GM19043 (cell line): ENCODE data around the gene IFI27L2.
A peak's percentile ranks its signal among the peaks of the same experiment; 100 is the strongest.
"Not testable (repeated sequence)": the region's sequence is repeated elsewhere in the genome, so short reads cannot be mapped to it uniquely, and the experiment has no call there.

Experiments
- ATAC-seq: cut with Tn5 transposase; IDR thresholded peaks from one replicate; pipeline ENCODE4 v1.9.1; 2021; ENCODE audit warnings: low read depth; ENCODE audit not compliant: unreplicated experiment

Gene IFI27L2, protein sequence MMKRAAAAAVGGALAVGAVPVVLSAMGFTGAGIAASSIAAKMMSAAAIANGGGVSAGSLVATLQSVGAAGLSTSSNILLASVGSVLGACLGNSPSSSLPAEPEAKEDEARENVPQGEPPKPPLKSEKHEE

DNA sequence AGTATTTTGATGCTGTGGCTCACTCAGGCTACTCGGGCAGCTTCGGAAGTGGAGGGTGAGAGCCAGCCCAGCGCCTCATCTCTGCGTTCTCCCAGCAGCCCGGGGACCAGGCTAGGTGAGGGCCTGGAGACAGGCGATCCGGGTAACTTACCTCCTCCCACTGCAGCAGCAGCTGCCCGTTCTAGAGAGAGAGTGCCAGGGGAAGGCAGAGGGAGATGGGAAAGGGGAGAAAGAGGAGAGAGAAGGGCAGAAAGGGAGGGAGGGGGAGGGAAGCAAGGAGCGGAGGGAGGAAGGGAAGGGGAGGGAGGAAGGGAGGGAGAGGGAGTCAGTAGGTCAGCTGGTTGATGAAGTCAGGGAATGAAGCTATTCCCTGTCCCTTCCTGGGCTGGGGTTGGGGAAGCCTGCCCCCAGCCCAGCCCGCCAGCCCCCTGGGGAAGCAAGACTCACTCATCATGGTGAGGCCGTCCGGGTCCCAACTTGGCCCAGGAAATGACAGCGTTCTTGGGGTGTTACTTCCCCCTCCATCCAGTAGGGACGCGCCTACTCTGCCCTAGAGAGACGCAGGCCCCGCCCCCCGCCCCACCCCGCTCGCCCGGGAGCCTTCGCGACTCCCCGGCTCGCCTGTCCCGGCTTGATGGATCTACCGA lies at the start of gene IFI27L2:
Gene IFI27L2 (minus strand): TSS at position 494 of the 647 bp plus-strand sequence. CDS start 40 bp downstream, at position 454.
- peak; percentile 81 for ATAC-seq

DNA sequence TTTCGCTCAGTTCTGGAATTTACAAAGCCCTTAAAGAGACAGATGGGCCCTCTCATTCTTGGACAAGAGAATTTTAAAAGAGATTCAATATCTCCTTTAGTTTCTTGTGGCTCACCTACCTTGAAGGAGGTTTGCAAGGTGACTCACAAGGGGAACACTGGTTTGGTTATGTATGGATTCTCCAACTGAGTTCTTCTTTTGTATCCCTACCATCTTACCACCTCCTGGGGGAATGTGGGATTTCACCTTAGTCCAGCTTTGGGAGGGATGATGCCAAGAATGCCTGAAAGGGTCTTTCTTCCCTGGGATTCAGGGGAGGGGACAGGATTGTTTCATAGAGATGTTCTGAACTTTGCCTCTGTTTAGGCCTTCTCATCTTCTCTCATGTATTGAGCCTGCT lies 48.4 kb upstream of the IFI27L2 start:
- ATAC-seq = no peak

DNA sequence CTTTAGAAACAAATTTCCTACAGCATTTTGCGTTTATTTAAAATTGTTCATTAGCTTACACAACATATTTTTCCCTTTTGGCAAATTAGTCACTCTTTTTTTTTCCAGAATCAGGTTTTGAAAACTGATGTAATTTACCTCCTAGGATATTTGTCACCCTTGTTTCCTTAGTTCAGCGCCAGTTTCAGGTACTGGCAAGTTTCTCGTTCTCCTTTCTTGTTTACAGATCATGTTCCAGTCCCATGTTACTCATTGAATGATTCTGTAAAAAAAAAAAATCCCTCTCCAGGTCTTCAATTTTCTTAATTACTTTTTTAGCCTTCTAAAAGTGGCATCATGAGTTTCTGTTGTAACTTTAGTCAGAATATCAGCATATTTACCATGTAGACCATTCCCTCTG lies 47.4 kb upstream of the IFI27L2 start:
- no peak for ATAC-seq

DNA sequence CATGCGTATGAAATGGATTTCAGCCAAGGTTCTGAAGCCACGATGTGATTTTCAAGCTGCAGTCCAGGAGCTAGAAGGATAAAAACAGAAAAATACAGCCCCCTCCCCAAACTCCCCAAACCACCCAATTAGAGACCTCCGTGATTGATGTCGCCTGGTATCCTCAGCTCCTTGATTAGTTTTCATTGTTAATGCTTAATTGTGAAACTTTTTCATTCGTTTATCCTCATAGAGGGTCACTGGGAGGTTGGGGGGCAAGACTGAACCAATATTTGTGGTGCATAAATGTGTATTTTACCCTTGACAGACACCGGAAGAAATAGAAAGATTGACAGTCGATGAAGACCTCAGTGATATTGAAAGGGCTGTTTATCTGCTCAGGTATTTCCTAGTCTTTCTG lies 46.3 kb upstream of the IFI27L2 start:
- ATAC-seq = no peak

DNA sequence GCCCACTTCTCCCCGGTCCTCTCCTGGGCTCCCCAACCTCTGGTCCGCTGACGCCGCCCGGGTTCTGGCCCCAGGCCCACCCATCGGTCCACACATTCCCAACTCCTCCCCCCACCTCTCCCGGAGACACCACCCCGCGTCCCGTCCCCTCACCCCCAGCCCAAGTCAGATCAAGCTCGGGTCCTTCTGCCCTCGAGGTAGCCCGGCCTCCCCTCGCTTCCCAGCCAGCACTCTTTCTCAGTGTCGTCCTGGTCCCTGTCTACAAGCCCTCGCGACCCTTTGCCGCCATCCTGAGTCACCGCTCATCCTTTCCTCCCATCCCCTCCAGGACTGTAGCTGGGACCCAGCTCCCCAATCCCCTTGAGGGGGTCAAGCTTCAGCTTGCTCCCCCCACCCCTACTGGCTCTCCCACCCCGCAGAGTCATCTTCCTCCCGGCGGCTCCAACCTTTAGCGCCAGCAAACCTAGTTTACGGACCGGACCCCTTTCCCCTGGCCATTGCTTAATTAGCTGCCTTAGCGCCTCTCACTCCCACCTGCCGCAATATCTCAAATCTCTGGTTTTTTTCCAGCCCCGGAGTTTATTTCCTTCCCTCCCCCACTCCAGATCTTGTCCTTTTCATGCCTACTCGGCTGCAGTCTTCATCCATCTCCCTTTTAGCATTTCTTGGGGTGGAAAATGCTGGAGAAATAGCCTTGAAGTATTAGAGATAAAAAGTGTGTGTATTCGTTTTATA lies 45.8 kb upstream of the IFI27L2 start:
- no peak for ATAC-seq

DNA sequence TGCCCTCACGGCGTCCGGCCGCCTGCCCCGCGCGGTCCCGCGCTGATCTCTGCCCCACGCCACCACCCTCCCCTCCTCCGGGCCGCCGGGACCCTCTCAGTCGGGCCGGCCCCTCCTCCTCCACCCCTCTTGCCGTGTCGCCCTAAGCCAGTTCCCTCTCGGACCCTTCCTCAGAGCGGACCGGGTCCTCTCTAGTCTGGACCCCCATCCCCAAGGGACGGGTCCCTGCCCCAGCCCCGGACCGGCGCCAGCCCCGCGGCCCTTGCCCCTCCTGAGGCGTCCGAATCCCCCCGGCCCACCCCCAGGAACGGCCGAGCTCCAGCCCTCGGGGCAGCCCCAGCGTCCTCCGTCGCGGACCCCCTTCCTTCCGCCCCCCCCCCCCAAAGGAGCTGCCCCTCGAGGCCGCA lies 45.2 kb upstream of the IFI27L2 start:
- no peak for ATAC-seq

DNA sequence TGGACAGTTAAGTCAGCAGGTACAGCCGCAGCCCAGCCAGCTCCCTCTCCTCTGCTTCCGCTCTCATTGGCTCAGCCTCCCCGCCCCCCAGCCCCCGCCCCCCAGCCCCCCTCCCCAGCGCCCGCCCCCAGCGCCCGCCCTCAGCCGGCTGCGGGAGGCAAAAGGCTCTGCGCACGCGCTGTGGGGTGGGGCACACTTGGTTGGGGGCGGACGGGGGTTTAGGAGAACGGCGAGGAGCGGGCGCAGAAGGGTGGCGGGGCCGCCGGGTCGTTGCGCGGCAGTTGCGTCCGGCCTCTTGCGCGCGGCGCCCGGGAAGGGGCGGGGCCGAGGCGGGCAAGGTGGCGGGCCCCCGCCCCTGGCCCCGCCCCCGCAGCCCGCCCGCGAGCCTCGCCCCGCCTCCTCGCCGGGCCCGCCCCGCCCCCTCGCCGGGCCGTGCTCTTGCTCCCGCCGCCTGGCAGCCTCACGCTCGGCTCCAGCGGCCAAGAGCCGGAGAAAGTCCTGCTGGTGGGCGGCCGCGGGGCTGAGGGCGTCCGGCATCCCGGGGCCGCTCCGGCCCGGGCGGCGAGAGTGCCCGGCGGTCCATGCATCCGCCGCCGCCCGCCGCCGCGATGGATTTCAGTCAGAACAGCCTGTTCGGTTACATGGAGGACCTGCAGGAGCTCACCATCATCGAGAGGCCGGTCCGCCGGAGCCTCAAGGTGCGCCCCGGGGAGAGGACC lies 44.6 kb upstream of the IFI27L2 start, which contains the start of gene PPP4R4:
Gene PPP4R4 (plus strand): TSS at position 438 of the 719 bp plus-strand sequence. CDS start 144 bp downstream, at position 582.
- peak; percentile 78 for ATAC-seq

DNA sequence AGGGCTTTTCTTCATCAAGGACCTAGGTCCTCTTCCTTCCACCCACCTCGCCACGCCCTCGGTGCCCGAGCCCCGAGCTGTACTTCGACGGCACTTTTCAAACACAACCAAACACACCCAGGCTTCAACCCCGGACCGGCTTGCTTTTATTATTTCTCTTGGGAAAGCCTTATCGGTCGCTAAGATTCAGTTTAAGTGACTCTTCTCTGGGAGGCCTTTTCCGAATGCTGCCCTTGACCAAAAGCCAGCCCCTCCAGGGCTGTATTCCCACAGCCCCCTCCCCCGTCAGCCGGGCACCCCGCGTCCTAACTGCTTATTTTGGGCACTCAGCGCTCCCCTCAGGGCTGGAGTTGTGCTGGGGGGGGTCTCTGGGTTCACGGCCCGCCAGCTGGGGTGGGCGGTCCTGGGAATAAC lies 44.1 kb upstream of the IFI27L2 start:
- peak; percentile 10 for ATAC-seq

DNA sequence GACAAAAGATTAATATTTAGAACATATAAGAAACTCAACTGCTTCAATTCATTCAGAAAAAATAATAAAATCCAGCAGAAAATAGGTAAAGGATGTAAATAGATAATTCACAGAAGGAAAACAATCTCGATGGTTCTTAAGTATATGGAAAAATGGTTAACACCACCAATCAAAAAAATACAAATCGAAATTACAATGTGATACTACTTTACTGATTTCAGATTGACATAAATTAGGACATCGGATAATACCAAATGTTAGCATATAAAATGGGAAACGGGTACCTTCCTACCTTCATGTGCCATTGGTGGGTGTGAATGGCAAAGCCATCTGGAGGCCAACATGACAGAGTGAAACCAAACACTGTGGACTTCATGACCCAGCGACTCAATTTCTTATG lies 43.1 kb upstream of the IFI27L2 start:
- ATAC-seq = no peak

DNA sequence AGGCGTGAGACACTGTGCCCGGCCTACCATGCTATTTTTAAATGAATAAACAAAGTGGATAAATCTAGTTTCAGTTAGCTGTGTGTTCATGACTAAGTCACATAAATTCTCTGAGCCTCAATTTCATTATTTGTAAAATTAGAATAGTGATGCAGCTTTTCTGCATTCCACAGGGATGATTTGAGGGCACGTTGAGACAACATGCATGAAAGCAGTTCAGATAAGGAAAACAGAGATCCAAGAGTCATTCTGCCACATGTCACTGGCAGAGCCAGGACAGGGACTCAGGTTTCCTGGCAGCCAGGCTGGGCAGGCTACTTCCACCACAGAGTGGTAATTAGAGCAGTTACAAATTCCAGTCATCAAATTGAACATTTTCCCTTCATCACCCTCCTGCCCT lies 41.8 kb upstream of the IFI27L2 start:
- ATAC-seq = no peak

DNA sequence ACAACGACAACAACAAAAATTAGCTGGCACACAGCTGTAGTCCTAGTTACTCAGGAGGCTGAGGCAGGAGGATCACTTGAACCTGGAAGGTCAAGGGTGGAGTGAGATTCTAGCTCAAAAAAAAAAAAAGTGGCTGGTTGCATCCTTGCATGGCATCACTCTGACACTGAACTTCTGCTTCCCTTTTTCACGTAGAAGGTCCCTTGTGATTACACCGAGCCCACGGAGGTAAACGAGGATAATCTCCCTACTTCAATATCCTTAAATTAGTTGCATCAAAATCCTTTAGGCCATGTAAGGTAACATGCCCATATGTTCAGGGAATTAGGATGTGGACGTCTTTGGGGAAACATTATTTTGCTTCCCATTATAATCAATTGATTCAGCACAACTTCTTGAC lies 40.7 kb upstream of the IFI27L2 start:
- no peak for ATAC-seq

DNA sequence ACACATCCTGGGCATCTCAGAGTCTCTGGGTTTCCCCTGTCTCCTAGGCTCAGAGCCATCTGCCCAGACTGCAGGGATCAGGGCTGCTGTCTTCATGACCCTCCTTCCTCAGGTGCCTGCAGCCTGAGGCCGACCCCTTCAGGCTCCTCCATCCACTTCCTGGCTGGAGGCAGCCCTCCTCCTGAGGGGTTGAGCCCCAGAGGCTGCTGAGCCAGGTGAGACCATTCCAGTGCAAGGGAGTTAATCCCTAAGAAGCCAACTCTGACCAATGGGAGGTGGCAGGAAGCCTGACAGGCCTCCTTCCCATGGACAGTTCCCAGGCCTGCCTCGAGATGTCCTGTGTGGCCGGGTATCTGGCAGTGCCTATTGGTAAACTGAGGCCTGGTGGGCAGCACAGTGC lies 36.3 kb upstream of the IFI27L2 start:
- ATAC-seq = no peak

DNA sequence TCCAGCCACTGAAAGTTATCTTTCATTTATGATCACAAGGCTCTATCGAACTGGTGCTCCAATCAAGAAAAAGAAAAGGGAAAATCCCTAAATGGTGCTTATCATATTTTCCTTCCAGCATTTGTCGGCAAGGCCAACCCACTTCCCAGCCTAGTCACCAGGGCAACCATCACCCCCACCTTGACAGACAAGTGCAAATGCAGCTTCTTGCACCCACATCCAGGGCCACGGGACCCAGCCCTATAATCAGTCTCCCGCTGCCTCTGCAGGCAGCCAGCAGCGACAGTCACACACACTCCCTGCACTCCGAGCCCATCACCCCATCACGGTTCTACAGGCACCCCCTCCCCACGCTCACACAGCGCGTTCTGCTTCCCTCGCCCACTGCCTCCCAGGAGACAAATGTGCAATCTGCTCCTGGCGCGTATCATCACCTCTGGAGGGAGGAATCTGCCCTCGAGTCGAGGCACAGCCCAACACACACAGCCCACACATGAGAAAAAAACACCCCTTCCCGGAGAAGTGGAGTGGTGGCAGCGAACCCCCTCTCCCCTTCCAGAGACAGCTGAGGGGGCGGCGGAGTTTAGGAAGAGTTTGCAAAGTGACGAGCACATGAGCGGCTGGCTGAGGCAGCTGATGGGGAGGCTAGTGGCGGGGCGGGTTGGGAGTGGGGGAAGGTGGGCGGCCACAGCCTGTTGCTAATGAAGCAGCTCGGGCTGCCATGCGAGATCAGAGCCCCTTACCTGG lies 35.5 kb upstream of the IFI27L2 start:
- ATAC-seq = no peak

DNA sequence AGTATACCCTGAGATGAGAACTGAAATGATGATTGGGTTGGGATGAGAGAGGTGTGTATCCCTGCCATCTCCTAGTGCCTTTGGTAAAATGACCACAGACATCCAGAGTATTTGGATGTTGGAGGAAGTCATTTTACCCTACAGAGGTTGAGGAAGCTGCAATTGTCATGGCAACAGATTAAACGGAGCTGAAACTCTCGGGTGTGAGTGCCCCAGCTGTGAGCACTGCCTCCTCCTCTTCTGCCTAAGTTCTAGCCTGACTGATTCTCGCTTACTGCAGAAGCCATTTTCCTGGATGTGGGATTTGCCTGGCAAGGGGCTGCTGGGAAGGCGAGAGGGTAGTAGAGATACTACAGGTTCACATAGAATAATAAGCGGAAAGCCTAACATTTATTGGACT lies 34.4 kb upstream of the IFI27L2 start:
- no peak for ATAC-seq

DNA sequence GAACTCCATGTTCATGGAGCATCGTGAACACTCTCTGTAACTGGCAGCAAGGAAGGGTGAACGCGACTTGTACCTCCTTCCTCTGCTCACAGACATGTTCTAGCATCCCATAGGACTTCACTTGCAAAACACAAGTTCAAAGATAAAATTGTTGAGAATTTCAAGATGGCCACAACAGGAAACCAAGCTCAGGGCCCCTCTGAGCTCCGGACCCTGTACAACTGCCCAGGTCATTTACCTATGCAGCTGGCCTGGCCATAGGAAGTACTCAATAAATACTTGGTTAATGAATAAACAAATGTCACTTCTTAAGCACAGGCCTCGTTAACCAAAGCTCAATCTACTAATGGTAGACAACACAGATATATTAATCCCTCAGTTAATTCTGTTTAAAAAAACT lies 33.1 kb upstream of the IFI27L2 start:
- no peak for ATAC-seq

DNA sequence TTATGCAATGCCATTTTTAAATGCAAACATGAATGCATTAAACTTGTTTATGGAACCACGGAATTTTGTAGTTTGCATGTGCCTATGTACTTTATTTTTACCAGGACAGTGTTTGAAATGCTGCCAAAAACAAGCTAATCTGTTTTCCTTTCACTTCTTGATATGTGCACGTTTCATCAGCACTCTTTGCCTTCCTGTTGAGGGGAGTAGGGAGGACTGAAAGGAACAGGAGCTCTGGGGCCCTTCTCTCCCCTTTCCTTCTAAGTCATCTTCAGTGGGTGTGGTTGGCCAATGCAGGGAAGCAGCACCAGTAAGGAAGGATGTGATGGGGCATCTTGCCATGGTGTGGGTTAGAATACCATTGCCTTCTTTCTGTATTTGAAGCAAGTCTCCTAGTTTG lies 32.6 kb upstream of the IFI27L2 start:
- no peak for ATAC-seq

DNA sequence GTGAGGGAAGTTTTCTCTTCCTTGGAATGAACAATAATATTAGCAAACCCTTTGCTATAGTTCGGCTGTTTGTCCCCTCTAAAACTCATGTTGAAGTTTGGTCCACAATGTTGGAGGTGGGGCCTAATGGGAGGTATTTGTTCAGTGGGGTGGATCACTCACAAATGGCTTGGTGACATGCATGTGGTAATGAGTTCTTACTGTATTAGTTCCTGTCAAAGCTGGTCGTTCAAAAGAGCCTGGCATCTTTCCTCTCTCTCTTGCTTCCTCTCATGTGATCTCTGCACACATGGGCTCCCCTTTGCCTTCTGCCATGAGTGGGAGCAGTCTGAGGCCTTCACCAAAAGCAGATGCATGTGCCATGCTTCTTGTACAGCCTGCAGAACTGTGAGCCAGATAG lies 31.7 kb upstream of the IFI27L2 start:
- no peak for ATAC-seq

DNA sequence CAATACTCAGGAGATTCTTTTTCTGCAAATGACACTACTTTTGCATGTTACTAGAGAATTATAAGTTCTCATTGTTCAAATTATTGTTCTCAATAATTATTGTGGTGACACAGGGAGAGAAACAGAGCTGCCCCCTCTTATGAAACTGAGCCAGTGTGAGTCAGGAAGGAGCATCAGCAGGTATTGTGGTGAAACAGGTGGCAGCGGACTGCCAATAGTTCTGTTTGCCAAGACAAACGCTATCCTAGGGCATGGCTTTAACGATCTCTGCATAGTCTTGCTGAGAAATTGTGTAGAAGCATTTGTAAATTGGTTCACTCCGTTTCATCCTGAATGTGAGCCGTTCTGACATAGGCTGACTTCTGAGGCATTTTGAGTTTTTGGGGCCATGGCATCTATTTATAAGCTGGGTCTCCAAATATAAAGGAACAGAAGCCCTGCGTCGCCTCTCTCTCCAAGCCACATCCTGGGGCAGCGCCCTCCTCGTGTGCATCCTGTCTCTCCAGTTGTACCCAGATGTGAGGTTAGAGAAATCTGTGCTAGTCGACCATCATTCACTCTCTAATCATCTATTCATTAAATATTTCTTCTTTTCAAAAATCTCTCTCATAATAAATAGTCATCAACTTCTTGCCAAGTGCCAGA lies 29.0 kb upstream of the IFI27L2 start:
- no peak for ATAC-seq

DNA sequence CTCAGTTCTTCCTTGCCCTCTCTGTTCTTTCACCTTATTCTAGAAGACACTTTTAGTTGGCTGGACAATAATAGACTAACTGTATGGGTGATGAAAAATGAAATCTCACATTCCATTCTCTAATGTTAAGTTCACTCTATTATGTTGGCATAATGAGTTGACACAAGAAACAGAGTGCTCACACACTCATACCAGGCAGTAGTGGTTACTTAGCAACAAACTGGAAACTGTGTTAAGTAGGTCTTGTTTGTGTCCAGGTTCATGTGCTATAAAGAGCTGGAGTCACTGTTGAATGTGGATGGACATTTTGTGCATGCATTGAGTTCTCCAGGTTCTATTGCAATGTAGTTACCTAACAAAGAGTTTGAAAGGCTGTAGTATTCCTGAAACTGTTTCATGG lies 27.8 kb upstream of the IFI27L2 start:
- ATAC-seq = no peak

DNA sequence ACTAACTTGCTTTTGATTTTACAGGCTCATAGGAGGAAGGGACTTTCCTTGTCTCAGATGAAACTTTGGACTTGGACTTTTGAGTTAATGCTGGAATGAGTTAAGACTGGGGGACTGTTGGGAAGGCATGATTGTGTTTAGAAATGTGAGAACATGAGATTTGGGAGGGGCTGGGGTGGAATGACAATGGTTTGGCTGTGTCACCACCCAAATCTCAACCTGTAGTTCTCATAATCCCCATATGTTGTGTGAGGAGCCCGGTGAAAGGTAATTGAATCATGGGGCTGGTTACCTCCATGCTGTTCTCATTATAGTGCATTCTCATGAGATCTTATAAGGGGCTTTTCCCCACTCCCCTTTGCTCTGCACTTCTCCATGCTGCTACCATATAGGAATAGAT lies 26.7 kb upstream of the IFI27L2 start:
- not testable (repeated sequence) for ATAC-seq
